ENCODE results near the gene CDK10.
"Not testable (repeated sequence)": the region's sequence is repeated elsewhere in the genome, so short reads cannot be mapped to it uniquely, and the experiment has no call there.

CDK10 gene

GRCh38 chr16:89695875-89696669 lies 9.6 kb downstream of the CDK10 start:
- no peak overlapping the region for H3K27ac Mint-ChIP-seq
- H3K9me3 Mint-ChIP-seq, result no peaks in the 10 kb centered on the region
- no peak overlapping the region for H3K4me3 Mint-ChIP-seq
- peaks cover 81% of the 10 kb centered on the region for H3K36me3 Mint-ChIP-seq (ENCODE audit: low read depth)
- intact Hi-C loops (cut with micrococcal nuclease), result no loop called here
- peaks cover 27% of the 10 kb centered on the region for H3K4me1 Mint-ChIP-seq (ENCODE audit: low read depth)
- no peaks in the 10 kb centered on the region for H3K27me3 Mint-ChIP-seq

- H3K4me1 Mint-ChIP-seq (ENCODE audit: low read depth), result peaks cover 27% of the 10 kb centered on the region
- H3K27ac Mint-ChIP-seq, result no peak overlapping the region
- no peak overlapping the region for H3K4me3 Mint-ChIP-seq
- H3K36me3 Mint-ChIP-seq (ENCODE audit: low read depth), result peaks cover 74% of the 10 kb centered on the region
- intact Hi-C loops (cut with micrococcal nuclease), result no loop called here
- no peaks in the 10 kb centered on the region for H3K9me3 Mint-ChIP-seq
- H3K27me3 Mint-ChIP-seq, result no peaks in the 10 kb centered on the region
Observed at GRCh38 chr16:89696670-89697128, 10.2 kb downstream of the CDK10 start.

- Mint-ChIP-seq H3K4me3 (no peak overlapping the region), H3K9me3 (no peaks in the 10 kb centered on the region), H3K27me3 (no peaks in the 10 kb centered on the region), H3K36me3 (ENCODE audit: low read depth) (peaks cover 70% of the 10 kb centered on the region), H3K4me1 (ENCODE audit: low read depth) (peaks cover 27% of the 10 kb centered on the region), H3K27ac (no peak overlapping the region)
- intact Hi-C loops (cut with micrococcal nuclease), result no loop called here
Observed at GRCh38 chr16:89697161-89697615, 10.7 kb downstream of the CDK10 start.

GRCh38 chr16:89697616-89698331 lies 11.3 kb downstream of the CDK10 start:
- H3K27me3 Mint-ChIP-seq, result peaks cover 4% of the 10 kb centered on the region

DNA sequence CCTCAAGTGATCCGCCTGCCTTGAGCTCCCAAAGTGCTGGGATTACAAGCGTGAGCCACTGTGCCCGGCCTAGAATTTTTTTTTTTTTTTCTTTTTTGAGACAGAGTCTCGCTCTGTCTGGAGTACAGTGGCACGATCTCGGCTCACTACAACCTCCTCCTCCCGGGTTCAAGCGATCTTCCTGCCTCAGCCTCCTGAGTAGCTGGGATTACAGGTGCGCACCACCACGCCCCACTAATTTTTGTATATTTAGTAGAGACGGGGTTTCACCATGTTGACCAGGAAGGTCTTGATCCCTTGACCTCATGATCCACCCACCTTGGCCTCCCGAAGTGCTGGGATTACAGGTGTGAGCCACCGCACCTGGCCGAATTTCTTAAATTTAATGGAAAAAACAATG lies 12.2 kb downstream of the CDK10 start:
- H3K27ac Mint-ChIP-seq; H3K9me3 Mint-ChIP-seq; H3K4me3 Mint-ChIP-seq; H3K27me3 Mint-ChIP-seq; intact Hi-C loops (cut with micrococcal nuclease): not testable (repeated sequence)
- peaks cover 27% of the 10 kb centered on the region for H3K4me1 Mint-ChIP-seq (ENCODE audit: low read depth)
- H3K36me3 Mint-ChIP-seq (ENCODE audit: low read depth), result peaks cover 54% of the 10 kb centered on the region

More at GRCh38 chr16:89697616-89698331, 11.3 kb downstream of the CDK10 start:
- Mint-ChIP-seq H3K4me1 (ENCODE audit: low read depth) (peaks cover 27% of the 10 kb centered on the region), H3K9me3 (no peaks in the 10 kb centered on the region), H3K36me3 (ENCODE audit: low read depth) (peaks cover 64% of the 10 kb centered on the region), H3K4me3 (no peak overlapping the region), H3K27ac (no peak overlapping the region)
- intact Hi-C loops (cut with micrococcal nuclease), result no loop called here

GRCh38 chr16:89699629-89700099 lies 13.2 kb downstream of the CDK10 start:
- intact Hi-C loops (cut with micrococcal nuclease), result loop anchor here (1.0 to 2.0 kb wide), 2 partner anchors 94 to 161 kb away; no protein-coding TSS in a partner anchor
- H3K4me1 Mint-ChIP-seq (ENCODE audit: low read depth), result peaks cover 27% of the 10 kb centered on the region
- not testable (repeated sequence) for H3K27me3 Mint-ChIP-seq, H3K9me3 Mint-ChIP-seq
- peaks cover 45% of the 10 kb centered on the region for H3K36me3 Mint-ChIP-seq (ENCODE audit: low read depth)
- peak overlapping the region; percentile 78 for H3K4me3 Mint-ChIP-seq
- peak overlapping the region; percentile 73 for H3K27ac Mint-ChIP-seq

DNA sequence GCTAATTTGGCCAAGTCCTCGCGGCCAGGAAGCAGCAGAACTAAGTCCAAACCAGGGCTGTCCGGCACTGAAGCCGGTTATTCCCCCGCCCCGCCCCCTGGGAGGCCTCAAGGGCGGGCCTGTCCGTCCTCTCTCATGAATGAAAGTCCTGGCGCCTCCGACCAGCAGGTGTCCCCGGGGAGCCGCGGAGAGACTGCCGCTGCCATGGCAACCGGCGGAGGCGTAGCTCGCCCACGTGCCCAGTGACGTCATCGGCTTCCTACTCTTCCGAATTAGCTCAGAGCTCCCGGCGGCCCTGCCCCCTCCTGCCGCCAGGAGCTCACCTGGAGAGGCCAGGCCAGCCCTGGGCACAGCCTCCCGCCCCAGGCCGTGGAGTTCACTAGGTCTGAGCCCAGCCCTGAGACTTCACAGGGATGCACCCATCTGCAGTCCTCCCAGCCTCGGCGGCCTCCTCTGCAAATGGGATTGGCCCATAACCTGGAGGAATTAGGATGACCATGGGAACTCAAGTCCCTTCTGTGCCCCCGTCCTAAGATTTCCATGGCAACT lies 13.7 kb downstream of the CDK10 start:
- H3K4me1 Mint-ChIP-seq (ENCODE audit: low read depth), result peaks cover 30% of the 10 kb centered on the region
- peaks cover 14% of the 10 kb centered on the region for H3K27me3 Mint-ChIP-seq
- H3K36me3 Mint-ChIP-seq (ENCODE audit: low read depth), result peaks cover 40% of the 10 kb centered on the region
- no peaks in the 10 kb centered on the region for H3K9me3 Mint-ChIP-seq
- H3K4me3 Mint-ChIP-seq, result peak overlapping the region; percentile 78
- intact Hi-C loops (cut with micrococcal nuclease), result loop anchor here (1.0 to 2.0 kb wide), 2 partner anchors 93 to 161 kb away; no protein-coding TSS in a partner anchor
- peak overlapping the region; percentile 73 for H3K27ac Mint-ChIP-seq

DNA sequence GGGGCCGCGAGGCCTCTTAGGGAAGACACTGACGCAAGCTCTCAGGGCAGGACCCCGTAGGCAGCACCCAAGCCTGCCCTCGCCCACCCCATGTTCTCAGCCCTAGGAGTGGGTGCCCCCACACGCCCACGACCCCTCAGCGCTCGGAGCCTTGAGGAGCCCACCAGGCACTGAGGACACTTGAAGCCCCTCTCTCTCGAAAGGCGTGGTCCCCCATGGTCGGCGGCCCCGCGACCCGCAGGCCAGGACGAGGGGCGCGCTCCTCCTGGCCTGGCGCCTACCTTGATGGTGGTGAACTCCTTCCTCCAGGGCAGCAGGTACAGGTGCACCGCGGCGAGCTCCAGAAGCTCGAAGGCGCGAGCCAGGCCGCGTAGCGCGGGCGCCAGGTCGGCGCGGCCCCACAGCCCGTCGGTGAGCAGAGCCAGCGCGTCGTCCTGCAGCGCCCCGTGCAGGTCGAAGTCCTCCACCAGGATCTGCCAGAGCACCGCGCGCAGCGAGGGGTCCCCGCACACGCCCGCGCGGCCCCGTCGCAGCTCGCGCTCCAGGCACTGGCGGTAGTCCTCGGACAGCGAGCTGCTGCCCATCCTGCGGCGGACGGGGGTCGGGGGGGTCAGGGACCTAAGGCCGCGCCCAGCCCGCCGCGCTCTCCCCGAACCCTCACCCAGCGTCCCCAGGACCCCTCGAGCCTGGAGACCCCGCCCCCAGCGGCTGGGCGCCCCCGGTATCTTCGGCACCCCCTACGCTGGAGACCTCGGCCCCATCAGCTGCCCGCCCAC lies 14.3 kb downstream of the CDK10 start:
- Mint-ChIP-seq H3K9me3 (no peaks in the 10 kb centered on the region), H3K4me1 (ENCODE audit: low read depth) (peaks cover 28% of the 10 kb centered on the region), H3K4me3 (peak overlapping the region; percentile 78), H3K36me3 (ENCODE audit: low read depth) (peaks cover 33% of the 10 kb centered on the region), H3K27me3 (peaks cover 17% of the 10 kb centered on the region), H3K27ac (peak overlapping the region; percentile 73)
- intact Hi-C loops (cut with micrococcal nuclease), result loop anchor here (1.0 to 2.0 kb wide), 2 partner anchors 92 to 160 kb away; no protein-coding TSS in a partner anchor

- no peaks in the 10 kb centered on the region for H3K9me3 Mint-ChIP-seq
- peaks cover 27% of the 10 kb centered on the region for H3K36me3 Mint-ChIP-seq (ENCODE audit: low read depth)
- H3K4me3 Mint-ChIP-seq, result peak within 1 kb of the TSS; percentile 78
- peak within 1 kb of the TSS; percentile 73 for H3K27ac Mint-ChIP-seq
- intact Hi-C loops (cut with micrococcal nuclease), result loop anchor here (2.0 kb wide), 1 partner anchor 159 kb away; no protein-coding TSS in a partner anchor
- H3K4me1 Mint-ChIP-seq (ENCODE audit: low read depth), result peaks cover 29% of the 10 kb centered on the region
- H3K27me3 Mint-ChIP-seq, result peaks cover 18% of the 10 kb centered on the region
Observed at GRCh38 chr16:89701425-89702406, 15.2 kb downstream of the CDK10 start, which contains the start of gene SPATA2L. SPATA2L (minus strand) TSS chr16:89701705; CDS start chr16:89701232, 473 bp downstream.

DNA sequence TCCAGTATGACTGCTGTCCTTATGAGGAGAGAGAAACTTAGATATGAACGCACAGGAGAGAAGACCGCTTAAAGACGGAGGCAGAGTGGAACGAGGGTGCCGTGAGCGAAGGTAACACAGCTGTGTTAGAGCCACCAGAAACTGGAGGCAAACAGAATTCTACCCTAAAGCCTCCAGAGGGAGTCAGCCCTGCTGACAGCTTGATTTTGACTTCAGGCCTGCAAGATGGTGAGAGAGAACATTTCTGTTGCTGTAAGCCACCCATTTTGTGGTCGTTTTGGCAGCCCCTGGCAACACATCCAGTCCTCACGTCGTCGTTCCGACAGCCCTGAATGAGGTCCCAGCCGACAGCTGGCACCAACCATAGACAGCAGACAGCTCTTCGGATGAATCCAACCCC lies 17.8 kb downstream of the CDK10 start:
- Mint-ChIP-seq H3K27me3 (peaks cover 18% of the 10 kb centered on the region), H3K27ac (no peak overlapping the region), H3K4me3 (no peak overlapping the region), H3K4me1 (ENCODE audit: low read depth) (peaks cover 35% of the 10 kb centered on the region), H3K36me3 (ENCODE audit: low read depth) (peaks cover 30% of the 10 kb centered on the region), H3K9me3 (no peaks in the 10 kb centered on the region)
- intact Hi-C loops (cut with micrococcal nuclease), result no loop called here

- Mint-ChIP-seq H3K9me3 (no peaks in the 10 kb centered on the region), H3K4me1 (ENCODE audit: low read depth) (peaks cover 38% of the 10 kb centered on the region), H3K4me3 (no peak overlapping the region), H3K27me3 (peaks cover 18% of the 10 kb centered on the region), H3K36me3 (ENCODE audit: low read depth) (peaks cover 36% of the 10 kb centered on the region), H3K27ac (no peak overlapping the region)
- intact Hi-C loops (cut with micrococcal nuclease), result no loop called here
Observed at GRCh38 chr16:89705006-89705405, 18.5 kb downstream of the CDK10 start.

DNA sequence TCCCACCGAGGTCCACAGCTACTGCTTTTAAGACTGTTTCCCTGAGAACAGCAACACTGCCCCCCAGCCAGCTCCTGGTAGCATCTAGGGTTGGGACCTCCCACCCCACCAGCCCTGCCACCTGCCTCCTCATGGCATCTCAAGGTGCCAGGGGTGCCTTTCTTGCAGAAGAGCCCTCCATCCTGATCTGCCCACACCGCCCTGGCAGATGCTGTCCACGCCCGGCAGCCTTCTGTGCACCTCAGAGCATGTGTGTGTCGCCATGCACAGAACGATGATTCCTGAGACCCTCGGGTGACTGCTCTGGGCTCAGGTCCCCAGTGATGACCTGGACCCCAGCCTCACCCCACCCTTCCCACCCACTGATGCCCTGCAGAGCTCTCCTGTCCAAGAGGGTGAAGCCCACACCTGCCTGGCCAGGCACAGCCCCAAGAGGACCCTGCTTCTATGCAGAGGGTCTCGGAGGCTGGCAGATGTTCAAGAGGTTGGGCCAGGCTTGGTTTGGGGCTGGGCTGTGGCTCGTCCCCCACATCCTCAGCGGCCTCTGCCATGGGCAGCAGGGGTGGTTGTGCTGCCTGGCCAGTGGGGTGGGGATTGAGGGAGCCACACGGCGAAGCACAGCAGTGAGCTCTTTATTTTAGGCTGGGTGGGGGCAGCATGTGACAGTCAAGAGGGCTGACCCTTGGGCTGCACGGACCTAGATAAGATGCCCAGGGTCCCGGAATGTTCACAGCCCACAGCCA lies 20.2 kb downstream of the CDK10 start:
- H3K27ac Mint-ChIP-seq, result peak overlapping the region; percentile 25
- no peaks in the 10 kb centered on the region for H3K9me3 Mint-ChIP-seq

More for the DNA sequence above, 20.2 kb downstream of the CDK10 start:
- peaks cover 39% of the 10 kb centered on the region for H3K4me1 Mint-ChIP-seq (ENCODE audit: low read depth)
- intact Hi-C loops (cut with micrococcal nuclease), result loop anchor here (1.0 kb wide), 1 partner anchor 87 kb away; no protein-coding TSS in a partner anchor
- peaks cover 46% of the 10 kb centered on the region for H3K36me3 Mint-ChIP-seq (ENCODE audit: low read depth)
- no peak overlapping the region for H3K4me3 Mint-ChIP-seq
- H3K27me3 Mint-ChIP-seq, result peaks cover 18% of the 10 kb centered on the region
